ENCODE results near the gene TRAM2. TPM values are rescaled to one million over a fixed set of nuclear protein-coding genes. Genes with fewer than 3 reads are reported as not detected.
A peak's percentile ranks its signal among the peaks of the same experiment; 100 is the strongest.

Gene TRAM2
- total RNA-seq, 1 donor from 2014 or later = 22.1 TPM

- peaks cover 25% of the 10 kb centered on the region for H3K4me1 Mint-ChIP-seq
- no peaks in the 10 kb centered on the region for H3K9me3 Mint-ChIP-seq
Measured at GRCh38 chr6:52597738-52598122, 20.9 kb upstream of the TRAM2 start.

DNA sequence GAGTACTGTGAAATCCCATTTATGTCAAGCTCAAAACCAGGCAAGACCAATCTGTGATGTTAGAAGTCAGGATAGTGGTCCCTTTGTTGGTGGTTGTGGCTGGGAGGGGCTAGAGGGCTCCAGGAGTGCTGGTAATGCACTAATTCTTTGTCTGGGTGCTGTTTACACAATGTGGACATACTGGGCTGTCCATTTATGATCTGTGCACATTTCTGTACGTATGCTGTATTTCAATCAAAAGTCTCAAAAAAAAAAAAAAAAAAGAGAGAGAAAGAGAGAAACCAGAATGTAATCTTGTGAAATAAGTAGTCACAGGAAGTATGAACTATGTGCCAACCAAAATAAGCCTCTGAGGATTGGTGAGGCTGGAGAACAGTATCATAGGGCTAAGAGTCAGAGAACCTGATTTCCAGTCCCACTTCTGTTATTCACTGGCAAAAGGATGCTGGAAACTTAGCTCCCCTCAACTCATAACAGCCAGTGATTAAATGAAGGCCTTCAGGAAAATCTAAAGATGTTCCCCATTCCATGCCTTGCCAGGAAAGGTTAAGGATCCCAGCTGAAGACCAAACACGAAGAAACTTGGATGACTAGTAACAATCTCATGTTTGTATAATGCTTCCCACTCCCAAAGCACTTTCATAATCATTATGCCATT, 19.6 kb upstream of the TRAM2 start:
- H3K36me3 Mint-ChIP-seq = no peaks in the 10 kb centered on the region
- H3K4me3 Mint-ChIP-seq = no peak overlapping the region
- peaks cover 28% of the 10 kb centered on the region for H3K4me1 Mint-ChIP-seq
- no peaks in the 10 kb centered on the region for H3K9me3 Mint-ChIP-seq
- TF ChIP-seq, protein P1, sequence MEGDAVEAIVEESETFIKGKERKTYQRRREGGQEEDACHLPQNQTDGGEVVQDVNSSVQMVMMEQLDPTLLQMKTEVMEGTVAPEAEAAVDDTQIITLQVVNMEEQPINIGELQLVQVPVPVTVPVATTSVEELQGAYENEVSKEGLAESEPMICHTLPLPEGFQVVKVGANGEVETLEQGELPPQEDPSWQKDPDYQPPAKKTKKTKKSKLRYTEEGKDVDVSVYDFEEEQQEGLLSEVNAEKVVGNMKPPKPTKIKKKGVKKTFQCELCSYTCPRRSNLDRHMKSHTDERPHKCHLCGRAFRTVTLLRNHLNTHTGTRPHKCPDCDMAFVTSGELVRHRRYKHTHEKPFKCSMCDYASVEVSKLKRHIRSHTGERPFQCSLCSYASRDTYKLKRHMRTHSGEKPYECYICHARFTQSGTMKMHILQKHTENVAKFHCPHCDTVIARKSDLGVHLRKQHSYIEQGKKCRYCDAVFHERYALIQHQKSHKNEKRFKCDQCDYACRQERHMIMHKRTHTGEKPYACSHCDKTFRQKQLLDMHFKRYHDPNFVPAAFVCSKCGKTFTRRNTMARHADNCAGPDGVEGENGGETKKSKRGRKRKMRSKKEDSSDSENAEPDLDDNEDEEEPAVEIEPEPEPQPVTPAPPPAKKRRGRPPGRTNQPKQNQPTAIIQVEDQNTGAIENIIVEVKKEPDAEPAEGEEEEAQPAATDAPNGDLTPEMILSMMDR (IDR thresholded peaks at IDR 0.05; ENCODE audit: unreplicated experiment) = no peak
- no peaks in the 10 kb centered on the region for H3K27me3 Mint-ChIP-seq (ENCODE audit: low read depth)
- no peak overlapping the region for H3K27ac Mint-ChIP-seq
- no peak for DNase-seq (ENCODE audit: low spot score in 2 of 2, unreplicated experiment in 2 of 2)

More at GRCh38 chr6:52597738-52598122, 20.9 kb upstream of the TRAM2 start:
- H3K4me3 Mint-ChIP-seq = peak overlapping the region; percentile 53
- no peaks in the 10 kb centered on the region for H3K36me3 Mint-ChIP-seq
- TF ChIP-seq, protein P1 (IDR thresholded peaks at IDR 0.05; ENCODE audit: unreplicated experiment) = no peak
- no peak for DNase-seq (ENCODE audit: low spot score in 2 of 2, unreplicated experiment in 2 of 2)
- H3K27ac Mint-ChIP-seq = no peak overlapping the region
- H3K27me3 Mint-ChIP-seq (ENCODE audit: low read depth) = no peaks in the 10 kb centered on the region

DNA sequence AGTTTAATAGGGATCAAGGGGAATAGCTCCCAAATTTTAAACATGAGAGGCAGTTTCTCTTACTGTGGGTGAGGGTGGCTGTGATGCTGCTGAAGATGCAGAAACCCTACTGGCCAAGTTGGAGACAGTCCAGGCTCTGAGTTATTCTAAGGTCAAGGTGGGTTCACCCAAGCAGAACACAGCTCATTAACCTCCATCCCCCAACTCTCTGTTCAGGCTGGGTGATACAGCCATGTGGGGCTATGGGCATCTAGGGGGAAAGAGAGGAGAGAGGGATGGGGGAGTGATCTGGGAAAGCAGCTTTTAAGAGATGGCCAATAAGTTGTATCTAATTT, 18.9 kb upstream of the TRAM2 start:
- Mint-ChIP-seq H3K27me3 (ENCODE audit: low read depth) (no peaks in the 10 kb centered on the region), H3K4me3 (no peak overlapping the region), H3K4me1 (peaks cover 30% of the 10 kb centered on the region), H3K27ac (peak overlapping the region; percentile 90), H3K36me3 (no peaks in the 10 kb centered on the region), H3K9me3 (no peaks in the 10 kb centered on the region)
- TF ChIP-seq, protein P1 (IDR thresholded peaks at IDR 0.05; ENCODE audit: unreplicated experiment) = no peak
- DNase-seq (ENCODE audit: low spot score in 2 of 2, unreplicated experiment in 2 of 2) = no peak

DNA sequence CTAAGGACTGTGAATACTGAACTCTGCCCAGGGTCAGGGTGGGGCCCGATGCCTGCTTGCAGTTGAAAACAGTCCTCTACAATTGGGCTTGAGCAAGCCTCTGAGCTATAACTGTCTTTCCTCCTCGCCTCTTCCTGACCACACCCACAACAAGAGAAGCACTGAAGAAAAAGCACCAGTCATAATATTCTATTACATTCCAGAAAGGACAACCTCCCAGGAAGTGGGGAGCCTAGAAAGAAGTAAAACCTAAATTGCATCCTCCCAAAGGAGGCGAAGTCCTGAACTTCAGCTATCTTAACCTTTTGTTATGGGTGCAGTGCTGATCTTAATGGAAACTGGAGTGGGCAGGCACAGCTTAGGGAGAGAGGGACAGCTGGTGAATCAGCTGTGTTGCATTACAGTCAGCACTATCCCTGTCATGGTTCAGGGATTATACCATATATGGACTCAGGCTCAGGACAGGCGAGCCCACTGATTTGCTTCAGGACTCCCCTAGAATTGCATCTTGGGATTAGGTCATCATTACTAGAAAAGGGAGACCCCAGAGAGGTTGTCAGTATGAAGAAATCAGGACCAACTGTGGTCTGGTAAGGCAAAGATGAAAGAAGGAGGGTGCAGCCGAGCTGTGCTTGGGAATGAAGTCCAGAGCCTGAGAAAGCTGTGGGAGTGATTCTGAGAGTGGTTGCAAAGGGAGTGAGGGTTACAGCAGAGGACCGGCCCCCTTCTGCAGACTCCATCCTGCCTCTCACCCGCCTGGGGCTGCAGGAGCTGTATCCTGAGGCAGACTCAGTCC, 18.3 kb upstream of the TRAM2 start:
- H3K9me3 Mint-ChIP-seq = no peaks in the 10 kb centered on the region
- no peaks in the 10 kb centered on the region for H3K27me3 Mint-ChIP-seq (ENCODE audit: low read depth)
- peaks cover 35% of the 10 kb centered on the region for H3K4me1 Mint-ChIP-seq
- TF ChIP-seq, protein P1 (IDR thresholded peaks at IDR 0.05; ENCODE audit: unreplicated experiment) = no peak
- no peak overlapping the region for H3K4me3 Mint-ChIP-seq
- peak overlapping the region; percentile 90 for H3K27ac Mint-ChIP-seq
- DNase-seq (ENCODE audit: low spot score in 2 of 2, unreplicated experiment in 2 of 2) = no peak
- no peaks in the 10 kb centered on the region for H3K36me3 Mint-ChIP-seq

DNA sequence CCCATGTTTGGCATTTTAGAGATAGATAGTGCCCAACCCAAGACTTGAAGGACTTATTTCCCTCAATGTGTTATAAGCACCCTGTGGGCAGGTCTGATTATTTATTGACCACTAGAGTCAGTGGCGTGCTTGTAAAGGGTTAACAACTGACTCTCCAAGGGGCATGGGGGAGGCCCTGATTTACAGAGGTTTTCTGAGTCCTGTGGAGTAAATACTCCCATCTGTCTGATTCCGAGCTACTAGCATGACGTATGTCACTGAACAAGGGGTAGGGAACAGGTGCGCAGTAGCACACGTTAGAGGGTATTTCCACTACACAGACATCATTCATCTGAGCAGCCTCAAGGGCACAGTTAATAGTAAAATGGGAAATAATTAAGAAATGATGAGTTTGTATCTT, 17.4 kb upstream of the TRAM2 start:
- Mint-ChIP-seq H3K27ac (no peak overlapping the region), H3K9me3 (no peaks in the 10 kb centered on the region), H3K36me3 (no peaks in the 10 kb centered on the region), H3K27me3 (ENCODE audit: low read depth) (no peaks in the 10 kb centered on the region), H3K4me1 (peaks cover 40% of the 10 kb centered on the region), H3K4me3 (no peak overlapping the region)
- TF ChIP-seq, protein P1 (IDR thresholded peaks at IDR 0.05; ENCODE audit: unreplicated experiment) = no peak
- no peak for DNase-seq (ENCODE audit: low spot score in 2 of 2, unreplicated experiment in 2 of 2)

Measured in mesothelial cell of epicardium (in vitro differentiated cells).